Measurements from ENCODE around the gene RPE. TPM values are rescaled to one million over a fixed set of nuclear protein-coding genes. Genes with fewer than 3 reads are reported as not detected.

Gene RPE
- total RNA-seq, 2 donors from 2014 or later = 21.0 to 26.4 TPM

DNA sequence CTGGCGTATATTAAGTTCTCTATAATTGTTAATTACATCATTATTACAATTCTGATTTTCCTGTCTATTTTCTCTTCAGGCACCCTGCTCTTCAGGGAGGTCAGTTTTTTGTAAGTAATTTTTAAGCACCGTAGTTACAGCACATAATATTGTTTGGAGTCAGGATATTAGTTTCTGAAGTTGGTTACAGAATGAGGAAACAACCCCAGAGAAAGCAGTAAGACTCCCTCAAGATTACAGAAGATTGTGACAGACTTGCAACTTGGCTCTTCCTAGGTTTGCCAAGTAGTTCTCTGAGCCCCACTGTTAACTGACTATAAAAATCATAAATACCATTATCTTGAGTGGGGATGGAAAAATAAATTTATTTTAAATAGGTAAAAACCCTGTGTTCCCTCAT is 921 bp downstream of the RPE start:
- no peaks in the 10 kb centered on the region for H3K36me3 ChIP-seq
- peak overlapping the region; percentile 95 to 98 for H3K4me3 ChIP-seq
- no peaks in the 10 kb centered on the region for H3K9me3 ChIP-seq
- TF ChIP-seq, protein P1, sequence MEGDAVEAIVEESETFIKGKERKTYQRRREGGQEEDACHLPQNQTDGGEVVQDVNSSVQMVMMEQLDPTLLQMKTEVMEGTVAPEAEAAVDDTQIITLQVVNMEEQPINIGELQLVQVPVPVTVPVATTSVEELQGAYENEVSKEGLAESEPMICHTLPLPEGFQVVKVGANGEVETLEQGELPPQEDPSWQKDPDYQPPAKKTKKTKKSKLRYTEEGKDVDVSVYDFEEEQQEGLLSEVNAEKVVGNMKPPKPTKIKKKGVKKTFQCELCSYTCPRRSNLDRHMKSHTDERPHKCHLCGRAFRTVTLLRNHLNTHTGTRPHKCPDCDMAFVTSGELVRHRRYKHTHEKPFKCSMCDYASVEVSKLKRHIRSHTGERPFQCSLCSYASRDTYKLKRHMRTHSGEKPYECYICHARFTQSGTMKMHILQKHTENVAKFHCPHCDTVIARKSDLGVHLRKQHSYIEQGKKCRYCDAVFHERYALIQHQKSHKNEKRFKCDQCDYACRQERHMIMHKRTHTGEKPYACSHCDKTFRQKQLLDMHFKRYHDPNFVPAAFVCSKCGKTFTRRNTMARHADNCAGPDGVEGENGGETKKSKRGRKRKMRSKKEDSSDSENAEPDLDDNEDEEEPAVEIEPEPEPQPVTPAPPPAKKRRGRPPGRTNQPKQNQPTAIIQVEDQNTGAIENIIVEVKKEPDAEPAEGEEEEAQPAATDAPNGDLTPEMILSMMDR (IDR thresholded peaks at IDR 0.05) = no peak
- H3K27me3 ChIP-seq = no peaks in the 10 kb centered on the region
- H3K27ac ChIP-seq = peak overlapping the region; percentile 85 to 87
- peaks cover 0 to 56% of the 10 kb centered on the region in 2 donors for H3K4me1 ChIP-seq
- no peak for DNase-seq (ENCODE audit: low spot score)

GRCh38 chr2:210004881-210005280 is 2.4 kb downstream of the RPE start:
- TF ChIP-seq, protein P1 (IDR thresholded peaks at IDR 0.05) = no peak
- peaks cover 0 to 56% of the 10 kb centered on the region in 2 donors for H3K4me1 ChIP-seq
- H3K27ac ChIP-seq = peak overlapping the region; percentile 65 to 80

GRCh38 chr2:210007895-210008294 is 5.5 kb downstream of the RPE start:
- TF ChIP-seq, protein P1 (IDR thresholded peaks at IDR 0.05) = no peak
- peaks cover 13% of the 10 kb centered on the region for H3K36me3 ChIP-seq

More at GRCh38 chr2:210004881-210005280, 2.4 kb downstream of the RPE start:
- Histone ChIP-seq H3K9me3 (no peaks in the 10 kb centered on the region), H3K4me3 (no peak overlapping the region), H3K27me3 (no peaks in the 10 kb centered on the region), H3K36me3 (peaks cover 4% of the 10 kb centered on the region)
- DNase-seq (ENCODE audit: low spot score) = no peak

GRCh38 chr2:210009126-210009525 is 6.7 kb downstream of the RPE start:
- Histone ChIP-seq H3K4me3 (no peak overlapping the region), H3K4me1 (peaks cover 0 to 39% of the 10 kb centered on the region in 2 donors), H3K27me3 (no peaks in the 10 kb centered on the region), H3K36me3 (peaks cover 13% of the 10 kb centered on the region), H3K9me3 (no peaks in the 10 kb centered on the region), H3K27ac (no peak overlapping the region)
- DNase-seq (ENCODE audit: low spot score) = no peak
- TF ChIP-seq, protein P1 (IDR thresholded peaks at IDR 0.05) = no peak

More at GRCh38 chr2:210007895-210008294, 5.5 kb downstream of the RPE start:
- Histone ChIP-seq H3K4me3 (no peak overlapping the region), H3K27me3 (no peaks in the 10 kb centered on the region), H3K4me1 (peaks cover 0 to 51% of the 10 kb centered on the region in 2 donors), H3K9me3 (no peaks in the 10 kb centered on the region), H3K27ac (peak overlapping the region; percentile 65 to 80)
- DNase-seq (ENCODE audit: low spot score) = no peak

- Histone ChIP-seq H3K27ac (no peak overlapping the region), H3K27me3 (no peaks in the 10 kb centered on the region), H3K36me3 (peaks cover 15% of the 10 kb centered on the region), H3K4me3 (no peak overlapping the region), H3K4me1 (peaks cover 0 to 31% of the 10 kb centered on the region in 2 donors), H3K9me3 (no peaks in the 10 kb centered on the region)
- no peak for DNase-seq (ENCODE audit: low spot score)
- TF ChIP-seq, protein P1 (IDR thresholded peaks at IDR 0.05) = no peak
Observed at GRCh38 chr2:210009896-210010295, 7.5 kb downstream of the RPE start.

DNA sequence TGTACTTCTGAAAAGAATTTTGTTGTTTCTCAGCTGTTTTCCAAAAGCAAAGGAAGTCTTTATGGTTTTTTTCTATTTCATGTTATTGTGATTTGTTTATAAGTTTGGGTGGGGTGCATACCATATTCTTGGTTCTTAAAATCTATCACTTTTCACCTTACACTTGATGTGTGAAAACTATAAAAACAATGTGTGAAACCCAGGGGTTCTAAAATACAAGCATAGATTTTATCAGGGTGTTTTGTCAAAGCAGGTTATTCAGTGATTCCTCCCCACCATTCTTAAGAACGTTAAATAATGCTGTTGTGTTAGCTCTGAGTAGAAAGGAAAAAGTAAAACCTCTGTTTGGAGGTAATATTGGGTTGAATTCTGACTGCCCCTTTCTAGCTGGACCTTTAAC is 17.7 kb downstream of the RPE start:
- H3K27ac ChIP-seq = no peak overlapping the region
- H3K4me3 ChIP-seq = no peak overlapping the region
- TF ChIP-seq, protein P1 (IDR thresholded peaks at IDR 0.05) = no peak
- no peaks in the 10 kb centered on the region for H3K27me3 ChIP-seq
- peaks cover 89% of the 10 kb centered on the region for H3K36me3 ChIP-seq
- no peaks in the 10 kb centered on the region for H3K4me1 ChIP-seq
- H3K9me3 ChIP-seq = no peaks in the 10 kb centered on the region
- no peak for DNase-seq (ENCODE audit: low spot score)
